Measurements from ENCODE around the gene APBA1. TPM values are rescaled to one million over a fixed set of nuclear protein-coding genes. Genes with fewer than 3 reads are reported as not detected.

APBA1 gene
- polyA plus RNA-seq, 1 experiment = 6.7 TPM

DNA sequence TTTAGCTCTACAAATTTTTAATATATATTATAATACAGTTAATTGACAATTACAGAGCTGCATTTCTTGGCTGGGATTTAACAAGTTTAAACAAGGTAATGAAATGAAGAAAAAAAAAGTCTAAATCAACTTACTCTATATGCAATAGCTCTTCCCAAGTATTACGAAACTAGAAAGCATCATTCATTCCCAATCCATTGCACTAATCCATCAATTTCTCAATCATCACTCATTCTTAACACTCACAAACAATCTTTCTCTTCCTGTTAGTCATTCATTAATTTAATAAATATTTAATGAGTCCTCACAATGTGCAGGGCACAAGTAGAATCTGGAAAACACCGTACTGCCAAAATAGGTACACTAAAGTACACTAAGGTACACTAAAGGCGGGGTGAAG, 42.9 kb upstream of the APBA1 start:
- H3K27me3 ChIP-seq (ENCODE audit: control insufficient read depth, insufficient read depth, low read length) = no peaks in the 10 kb centered on the region
- POLR2A ChIA-PET = no interaction called here
- DNase-seq (ENCODE audit: low read depth, low spot score) = no peak
- CTCF ChIA-PET = interaction anchor here (0.5 to 1.5 kb wide), 3 partner anchors 31 to 555 kb away, joined by 3 to 6 read pairs (median 5); no protein-coding TSS in a partner anchor
- H3K9me3 ChIP-seq (ENCODE audit: control insufficient read depth, insufficient read depth, low read length) = no peaks in the 10 kb centered on the region
- TF ChIP-seq, protein P1, sequence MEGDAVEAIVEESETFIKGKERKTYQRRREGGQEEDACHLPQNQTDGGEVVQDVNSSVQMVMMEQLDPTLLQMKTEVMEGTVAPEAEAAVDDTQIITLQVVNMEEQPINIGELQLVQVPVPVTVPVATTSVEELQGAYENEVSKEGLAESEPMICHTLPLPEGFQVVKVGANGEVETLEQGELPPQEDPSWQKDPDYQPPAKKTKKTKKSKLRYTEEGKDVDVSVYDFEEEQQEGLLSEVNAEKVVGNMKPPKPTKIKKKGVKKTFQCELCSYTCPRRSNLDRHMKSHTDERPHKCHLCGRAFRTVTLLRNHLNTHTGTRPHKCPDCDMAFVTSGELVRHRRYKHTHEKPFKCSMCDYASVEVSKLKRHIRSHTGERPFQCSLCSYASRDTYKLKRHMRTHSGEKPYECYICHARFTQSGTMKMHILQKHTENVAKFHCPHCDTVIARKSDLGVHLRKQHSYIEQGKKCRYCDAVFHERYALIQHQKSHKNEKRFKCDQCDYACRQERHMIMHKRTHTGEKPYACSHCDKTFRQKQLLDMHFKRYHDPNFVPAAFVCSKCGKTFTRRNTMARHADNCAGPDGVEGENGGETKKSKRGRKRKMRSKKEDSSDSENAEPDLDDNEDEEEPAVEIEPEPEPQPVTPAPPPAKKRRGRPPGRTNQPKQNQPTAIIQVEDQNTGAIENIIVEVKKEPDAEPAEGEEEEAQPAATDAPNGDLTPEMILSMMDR (IDR thresholded peaks at IDR 0.05; ENCODE audit: low read depth, low read length) = no peak
- H3K27ac ChIP-seq (ENCODE audit: low read depth, low read length) = no peak overlapping the region
- no peak overlapping the region for H3K4me3 ChIP-seq (ENCODE audit: low read depth, low read length)

DNA sequence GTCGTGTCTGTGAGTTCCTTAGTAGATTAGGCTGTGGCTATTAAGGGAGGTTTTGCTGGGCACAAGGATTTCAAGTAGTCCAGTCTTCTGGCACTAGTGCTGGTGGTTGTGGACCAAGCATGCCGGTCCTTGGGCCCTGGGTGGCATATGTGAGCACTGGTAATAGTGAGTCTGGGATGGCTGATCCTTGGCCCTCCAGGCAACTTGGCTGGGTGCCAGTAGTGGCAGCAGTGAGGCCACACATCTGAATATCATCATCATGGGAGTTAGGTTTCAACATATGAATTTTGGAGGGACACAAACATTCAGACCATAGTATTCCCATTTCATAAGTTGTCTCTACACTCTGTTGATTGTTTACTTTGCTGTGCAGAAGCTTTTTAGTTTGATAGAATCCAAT, 25.3 kb upstream of the APBA1 start:
- DNase-seq (ENCODE audit: low read depth, low spot score) = no peak

DNA sequence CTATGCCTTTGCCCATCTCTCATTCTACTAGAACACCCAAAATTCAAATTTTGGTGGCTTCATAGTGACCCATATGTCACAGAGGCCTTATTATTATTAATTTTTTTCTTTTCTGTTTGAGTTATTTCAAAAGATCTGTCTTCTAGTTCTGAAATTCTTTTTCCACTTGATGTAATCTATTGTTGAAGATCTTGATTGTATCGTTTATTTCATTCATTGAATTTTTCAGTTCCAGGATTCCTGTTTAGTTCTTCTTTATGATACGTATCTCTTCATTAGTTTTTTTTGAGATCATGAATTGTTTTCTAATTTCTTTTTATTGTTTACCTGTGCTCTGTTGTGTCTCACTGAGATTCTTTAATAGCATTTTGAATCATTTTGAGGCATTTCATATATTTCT, 24.6 kb upstream of the APBA1 start:
- DNase-seq (ENCODE audit: low read depth, low spot score) = no peak
- Histone ChIP-seq H3K4me3 (ENCODE audit: low read depth, low read length) (no peak overlapping the region), H3K9me3 (ENCODE audit: control insufficient read depth, insufficient read depth, low read length) (peaks cover 3% of the 10 kb centered on the region), H3K27ac (ENCODE audit: low read depth, low read length) (no peak overlapping the region), H3K27me3 (ENCODE audit: control insufficient read depth, insufficient read depth, low read length) (no peaks in the 10 kb centered on the region)
- CTCF ChIA-PET = no interaction called here
- POLR2A ChIA-PET = no interaction called here
- TF ChIP-seq, protein P1 (IDR thresholded peaks at IDR 0.05; ENCODE audit: low read depth, low read length) = no peak

More for the DNA sequence above, 25.3 kb upstream of the APBA1 start:
- Histone ChIP-seq H3K27ac (ENCODE audit: low read depth, low read length) (no peak overlapping the region), H3K9me3 (ENCODE audit: control insufficient read depth, insufficient read depth, low read length) (peaks cover 3% of the 10 kb centered on the region), H3K4me3 (ENCODE audit: low read depth, low read length) (no peak overlapping the region), H3K27me3 (ENCODE audit: control insufficient read depth, insufficient read depth, low read length) (no peaks in the 10 kb centered on the region)
- POLR2A ChIA-PET = no interaction called here
- CTCF ChIA-PET = interaction anchor here (1.6 kb wide), 1 partner anchor 24 kb away, joined by 3 read pairs; no protein-coding TSS in a partner anchor
- TF ChIP-seq, protein P1 (IDR thresholded peaks at IDR 0.05; ENCODE audit: low read depth, low read length) = no peak

DNA sequence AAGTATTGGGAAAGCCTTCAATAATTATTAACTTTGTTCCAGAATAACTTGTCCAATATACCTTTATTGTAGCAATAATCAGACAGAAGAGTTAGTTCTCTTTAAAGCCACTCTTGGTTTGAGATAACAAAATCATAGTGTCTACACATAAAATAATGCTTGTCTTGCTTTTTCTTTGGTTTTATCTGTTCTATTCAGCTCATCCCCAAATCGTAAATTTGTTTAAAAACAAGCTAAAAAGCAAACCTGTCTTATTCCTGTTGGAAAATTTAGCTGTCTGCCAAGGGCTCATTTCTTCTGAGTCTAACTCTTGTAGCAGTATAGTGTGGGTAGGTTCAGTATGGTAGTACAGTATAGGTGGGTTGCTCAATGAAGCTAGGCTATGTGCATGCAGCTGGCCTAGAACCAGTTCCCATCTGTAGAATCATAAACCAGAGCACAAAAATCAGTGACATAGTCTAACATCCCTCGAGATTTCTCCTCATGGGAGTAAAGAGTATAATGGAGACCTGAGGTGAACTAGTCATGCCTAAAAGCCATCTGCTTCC, 17.9 kb upstream of the APBA1 start:
- DNase-seq (ENCODE audit: low read depth, low spot score) = no peak
- H3K27ac ChIP-seq (ENCODE audit: low read depth, low read length) = no peak overlapping the region
- no peaks in the 10 kb centered on the region for H3K27me3 ChIP-seq (ENCODE audit: control insufficient read depth, insufficient read depth, low read length)
- ChIA-PET POLR2A (no interaction called here), CTCF (interaction anchor here (0.9 kb wide), 1 partner anchor 17 kb away, joined by 3 read pairs; no protein-coding TSS in a partner anchor)
- no peak overlapping the region for H3K4me3 ChIP-seq (ENCODE audit: low read depth, low read length)
- H3K9me3 ChIP-seq (ENCODE audit: control insufficient read depth, insufficient read depth, low read length) = no peaks in the 10 kb centered on the region
- TF ChIP-seq, protein P1 (IDR thresholded peaks at IDR 0.05; ENCODE audit: low read depth, low read length) = no peak

DNA sequence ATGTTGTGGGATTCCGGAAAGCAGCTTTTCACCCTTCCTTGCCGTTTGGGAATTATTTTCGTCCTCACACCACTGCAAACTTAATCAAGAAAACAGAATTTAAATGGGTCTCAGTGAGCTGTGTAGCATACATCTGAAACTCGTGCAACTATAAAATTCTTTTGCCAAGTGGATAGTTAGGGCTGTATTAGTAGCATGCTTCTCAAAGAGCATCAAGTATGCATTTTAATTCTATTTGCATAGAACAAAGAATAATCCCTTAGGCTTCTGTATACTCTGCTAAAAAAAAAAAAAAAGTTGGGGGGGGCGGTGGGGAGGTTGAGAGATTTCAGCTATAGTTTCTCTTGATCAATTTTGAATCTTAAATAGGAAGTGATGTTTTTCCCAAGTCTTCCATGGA, 11.8 kb upstream of the APBA1 start:
- ChIA-PET POLR2A (no interaction called here), CTCF (interaction anchor here (0.7 kb wide), 1 partner anchor 31 kb away, joined by 3 read pairs; no protein-coding TSS in a partner anchor)
- H3K4me3 ChIP-seq (ENCODE audit: low read depth, low read length) = no peak overlapping the region
- H3K9me3 ChIP-seq (ENCODE audit: control insufficient read depth, insufficient read depth, low read length) = no peaks in the 10 kb centered on the region
- H3K27ac ChIP-seq (ENCODE audit: low read depth, low read length) = no peak overlapping the region
- H3K27me3 ChIP-seq (ENCODE audit: control insufficient read depth, insufficient read depth, low read length) = no peaks in the 10 kb centered on the region
- no peak for DNase-seq (ENCODE audit: low read depth, low spot score)
- TF ChIP-seq, protein P1 (IDR thresholded peaks at IDR 0.05; ENCODE audit: low read depth, low read length) = no peak

Data from AG04450 (cell line).